HepG2 (cell line): ENCODE data around the gene KCTD5. TPM values are rescaled to one million over a fixed set of nuclear protein-coding genes. Genes with fewer than 3 reads are reported as not detected.
"Not testable (repeated sequence)": the region's sequence is repeated elsewhere in the genome, so short reads cannot be mapped to it uniquely, and the experiment has no call there.

Source experiments
- ATAC-seq: fragments of 200-7000 bp; cut with Tn5 transposase; 3 replicates; pipeline ENCODE4 v1.9.1; 2020; ENCODE audit warnings: mild to moderate bottlenecking, moderate library complexity
- BruUV-seq: library from RNA; stranded (reverse); fragments of 400-500 nt; replicated peaks from 2 replicates; lab custom pipeline; 2021; lab: Mats Ljungman, UMichigan
- CTCF ChIA-PET: fragments of 300-600 bp; formaldehyde crosslinking; extraction: SDS; loops from one replicate; lab custom pipeline; 2021; ENCODE audit warnings: low total read pairs, inconsistent platforms, low intra/inter-chr PET ratio; lab: Yijun Ruan, JAX
- POLR2A ChIA-PET: fragments of 350-600 bp; sonication (Branson Sonifier 250); formaldehyde crosslinking; loops from one replicate; lab custom pipeline; 2020; ENCODE audit warnings: antibody characterized with exemption, inconsistent platforms; lab: Yijun Ruan, JAX
- DNase-seq: peaks from one replicate; pipeline ENCODE4 v3.0.0-alpha.2; 2015; ENCODE audit warnings: low spot score
- FAIRE-seq: peaks from 3 replicates; lab custom pipeline; 2011; peaks lifted over from hg19 to GRCh38; lab: Jason Lieb, UNC
- H2AFZ ChIP-seq: one replicate; pipeline ENCODE4 v1.6.1; 2011; ENCODE audit warnings: low read length, inconsistent platforms
- H3K27ac ChIP-seq: fragments of 300-600 bp; 3 replicates; pipeline ENCODE4 v1.8.0; 2011; ENCODE audit warnings: mixed run types, mild to moderate bottlenecking, mixed read lengths, low read length, inconsistent platforms; ENCODE audit not compliant: insufficient read depth; ENCODE audit errors: extremely low read length
- H3K27me3 ChIP-seq, 2 experiments: fragments of 200-600 bp in 1 of 2; 2 replicates in 1 of 2; 3 replicates in 1 of 2; pipeline versions ENCODE4 v1.6.0 to v1.8.0; 2011; ENCODE audit warnings: low read length in 2 of 2, mild to moderate bottlenecking in 2 of 2, moderate library complexity in 2 of 2, inconsistent platforms in 1 of 2; ENCODE audit not compliant: insufficient read depth in 2 of 2, control insufficient read depth in 1 of 2
- H3K36me3 ChIP-seq, 2 experiments: fragments of 200-600 bp in 1 of 2; replicated peaks in 1 of 2; 2 replicates in 1 of 2; 3 replicates in 1 of 2; pipeline versions ENCODE4 v1.5.1 to v1.8.0; 2011; ENCODE audit warnings: low read length in 2 of 2, inconsistent platforms in 1 of 2; ENCODE audit not compliant: insufficient read depth in 2 of 2, control insufficient read depth in 1 of 2
- H3K4me1 ChIP-seq: 2 replicates; pipeline ENCODE4 v1.5.1; 2012; ENCODE audit warnings: low read length, inconsistent platforms; ENCODE audit not compliant: insufficient read depth
- H3K4me2 ChIP-seq: 2 replicates; pipeline ENCODE4 v1.6.0; 2011; ENCODE audit warnings: low read depth, low read length, inconsistent platforms
- H3K4me3 ChIP-seq, 3 experiments: fragments of 200-600 bp in 1 of 3; sonication (generic), shearing (Covaris generic) in 1 of 3; replicated peaks in 1 of 3; 2 replicates each; pipeline ENCODE4 v1.5.1; 2011 to 2016; ENCODE audit warnings: low read length in 3 of 3, inconsistent platforms in 2 of 3, low read depth in 2 of 3, mild to moderate bottlenecking in 2 of 3, control low read depth in 1 of 3, mixed read lengths in 1 of 3; ENCODE audit not compliant: insufficient read depth in 1 of 3
- H3K79me2 ChIP-seq: one replicate; pipeline ENCODE4 v1.6.1; 2011; ENCODE audit warnings: low read length, inconsistent platforms; ENCODE audit not compliant: insufficient read depth
- H3K9ac ChIP-seq: 2 replicates; pipeline ENCODE4 v1.6.0; 2011; ENCODE audit warnings: mild to moderate bottlenecking, low read depth, low read length, inconsistent platforms; ENCODE audit not compliant: insufficient read depth
- H3K9me3 ChIP-seq: 2 replicates; pipeline ENCODE4 v1.5.1; 2012; ENCODE audit warnings: mild to moderate bottlenecking, low read length
- H4K20me1 ChIP-seq: 2 replicates; pipeline ENCODE4 v1.6.0; 2011; ENCODE audit warnings: inconsistent platforms, mild to moderate bottlenecking, low read length, moderate library complexity; ENCODE audit not compliant: insufficient read depth
- AGO2 ChIP-seq: fragments of 200-400 bp; formaldehyde crosslinking; optimal IDR thresholded peaks from 2 replicates; pipeline ENCODE3; 2017; ENCODE audit warnings: mild to moderate bottlenecking, low read depth, low read length, moderate library complexity
- RBFOX2 ChIP-seq: fragments of 200-400 bp; formaldehyde crosslinking; IDR thresholded peaks from 2 replicates; pipeline ENCODE4 v1.6.1; 2017; ENCODE audit warnings: low read depth, mild to moderate bottlenecking, low read length
- ZFP62 ChIP-seq: sonication (generic); formaldehyde crosslinking; IDR thresholded peaks from 2 replicates; pipeline ENCODE4 v1.4.0; 2020; ENCODE audit warnings: missing genetic modification reagents
- WGBS: methylation state at CpG from one replicate; pipeline ENCODE4 v1.1.6; 2017; ENCODE audit warnings: low lambda C conversion rate; 5-methylcytosine and 5-hydroxymethylcytosine counted together
- in situ Hi-C: cut with HindIII; loops from 2 replicates; pipeline ENCODE4 v1.10.0; 2017; ENCODE audit warnings: low pct_unique_long_range_greater_than_20kb; ENCODE audit not compliant: extremely low pct_ligation_motif_present
- intact Hi-C: fragments of 100-400 bp; cut with micrococcal nuclease; formaldehyde crosslinking; loops from one replicate; pipeline ENCODE4 v1.10.0; 2022; ENCODE audit not compliant: unreplicated experiment
- polyA plus RNA-seq, 8 experiments: library from polyadenylated mRNA; depleted of rRNA in 3 of 8; stranded (reverse) in 7 of 8; unstranded in 1 of 8; fragments of >200 nt; fragmentation: Illumina TruSeq in 4 of 8; extraction: Trizol in 4 of 8; gene quantifications; 2 replicates each; pipeline versions ENCODE4 v1.2.1 to v1.2.3, GENCODE V29; 2011 to 2016; ENCODE audit warnings: low read depth in 4 of 8, missing spikeins in 1 of 8, mixed read lengths in 1 of 8; ENCODE audit not compliant: insufficient read depth in 1 of 8
- total RNA-seq, 5 experiments: library from RNA; depleted of rRNA; stranded (reverse); fragments of >200 nt; fragmentation: Illumina TruSeq; extraction: Trizol; gene quantifications; 2 replicates each; pipeline ENCODE4 v1.2.3, GENCODE V29; 2016; ENCODE audit warnings: low read depth in 1 of 5

Gene KCTD5
- total and polyA plus RNA-seq, 2 of the 13 experiments (the other 11 are each of a cell fraction or from before 2014, with no cell fraction given), result 25.4 to 29.8 TPM

GRCh38 chr16:2692948-2693651 lies 10.8 kb downstream of the KCTD5 start:
- Histone ChIP-seq H3K4me2 (no peak overlapping the region), H3K79me2 (peaks cover 2% of the 10 kb centered on the region), H3K9ac (no peak overlapping the region), H2AFZ (no peak overlapping the region), H3K4me1 (no peaks in the 10 kb centered on the region), H3K27ac (no peak overlapping the region), H4K20me1 (no peaks in the 10 kb centered on the region; the same call in 1 of the 2 replicates), H3K4me3 (no peak overlapping the region), H3K36me3 (peaks cover 6 to 23% of the 10 kb centered on the region in 2 experiments; a peak in 3 of 5 replicates), H3K27me3 (no peaks in the 10 kb centered on the region), H3K9me3 (no peaks in the 10 kb centered on the region)
- intact Hi-C loops (no loop called here), in situ Hi-C loops (no loop called here)
- ATAC-seq (no peak), FAIRE-seq (no peak), DNase-seq (no peak)
- 97% methylated on average over 10 of the region's 24 CpGs for WGBS
- ChIA-PET CTCF (no interaction called here), POLR2A (no interaction called here)
- peak; percentile 53 for TF ChIP-seq AGO2
- no peak for TF ChIP-seq ZFP62 (CRISPR knock-in tag)
- TF ChIP-seq RBFOX2, result 0 out of 2 replicates have a peak, but pooled peaks have one; percentile 20
- no TSS peak for BruUV-seq

- H3K27ac ChIP-seq, intact Hi-C loops, in situ Hi-C loops, DNase-seq, H3K27me3 ChIP-seq, H3K4me3 ChIP-seq, POLR2A ChIA-PET, BruUV-seq, ATAC-seq, H3K4me2 ChIP-seq, CTCF ChIA-PET, H3K79me2 ChIP-seq, H2AFZ ChIP-seq, H3K4me1 ChIP-seq, H4K20me1 ChIP-seq, H3K9ac ChIP-seq, FAIRE-seq, H3K9me3 ChIP-seq: not testable (repeated sequence)
- WGBS, result 95% methylated on average over 16 of the region's 37 CpGs
- H3K36me3 ChIP-seq, result peaks cover 17 to 31% of the 10 kb centered on the region in 2 experiments; a peak in 4 of 5 replicates
These were observed 14.4 kb downstream of the KCTD5 start for GRCh38 chr16:2696601-2697250.
